Ascending aorta (tissue), 2 donors: ENCODE data around the gene PI3. TPM values are rescaled to one million over a fixed set of nuclear protein-coding genes. Genes with fewer than 3 reads are reported as not detected.

Experiments
- DNase-seq, 2 donors: peaks; one replicate each; pipeline ENCODE4 v3.0.0-alpha.2; 2019; ENCODE audit warnings: low spot score in 2 of 2
- H3K27ac ChIP-seq, 2 donors: fragments of 200-600 bp; sonication (generic); one replicate each; pipeline ENCODE4 v1.5.1; 2016 to 2017; ENCODE audit warnings: mild to moderate bottlenecking in 1 of 2
- H3K27me3 ChIP-seq: fragments of 200-600 bp; sonication (generic); one replicate; pipeline ENCODE4 v1.5.1; 2017
- H3K36me3 ChIP-seq, 2 donors: fragments of 200-600 bp; sonication (generic); one replicate each; pipeline ENCODE4 v1.5.1; 2016
- H3K4me1 ChIP-seq, 2 donors: fragments of 200-600 bp; sonication (generic); one replicate each; pipeline ENCODE4 v1.5.1; 2016 to 2017; ENCODE audit warnings: mild to moderate bottlenecking in 1 of 2
- H3K4me3 ChIP-seq, 2 donors: fragments of 200-600 bp; sonication (generic); one replicate each; pipeline ENCODE4 v1.5.1; 2016 to 2017; ENCODE audit warnings: mild to moderate bottlenecking in 1 of 2
- H3K9me3 ChIP-seq, 2 donors: fragments of 200-600 bp; sonication (generic); one replicate each; pipeline ENCODE4 v1.5.1; 2016
- intact Hi-C: fragments of 100-400 bp; cut with DNase I; formaldehyde crosslinking; loops from one replicate; pipeline ENCODE4 v1.15.1; 2023
- total RNA-seq: library from RNA; depleted of rRNA; stranded (reverse); fragments of >200 nt; gene quantifications from one replicate; pipeline ENCODE4 v1.1.0, GENCODE V29; 2016
- TF ChIP-seq, protein P1 (sequence below), 3 experiments: fragments of 200-600 bp in 2 of 3; fragments of 450-650 bp in 1 of 3; sonication (generic) in 2 of 3; IDR thresholded peaks; one replicate each; pipeline ENCODE4 v1.5.1; 2016 to 2019; ENCODE audit warnings: antibody characterized with exemption in 3 of 3, mild to moderate bottlenecking in 1 of 3, moderate library complexity in 1 of 3

Gene PI3
- total RNA-seq, 1 donor from 2014 or later: not detected

GRCh38 chr20:45211569-45212474, 37.1 kb downstream of the PI3 start:
- TF ChIP-seq, protein P1, sequence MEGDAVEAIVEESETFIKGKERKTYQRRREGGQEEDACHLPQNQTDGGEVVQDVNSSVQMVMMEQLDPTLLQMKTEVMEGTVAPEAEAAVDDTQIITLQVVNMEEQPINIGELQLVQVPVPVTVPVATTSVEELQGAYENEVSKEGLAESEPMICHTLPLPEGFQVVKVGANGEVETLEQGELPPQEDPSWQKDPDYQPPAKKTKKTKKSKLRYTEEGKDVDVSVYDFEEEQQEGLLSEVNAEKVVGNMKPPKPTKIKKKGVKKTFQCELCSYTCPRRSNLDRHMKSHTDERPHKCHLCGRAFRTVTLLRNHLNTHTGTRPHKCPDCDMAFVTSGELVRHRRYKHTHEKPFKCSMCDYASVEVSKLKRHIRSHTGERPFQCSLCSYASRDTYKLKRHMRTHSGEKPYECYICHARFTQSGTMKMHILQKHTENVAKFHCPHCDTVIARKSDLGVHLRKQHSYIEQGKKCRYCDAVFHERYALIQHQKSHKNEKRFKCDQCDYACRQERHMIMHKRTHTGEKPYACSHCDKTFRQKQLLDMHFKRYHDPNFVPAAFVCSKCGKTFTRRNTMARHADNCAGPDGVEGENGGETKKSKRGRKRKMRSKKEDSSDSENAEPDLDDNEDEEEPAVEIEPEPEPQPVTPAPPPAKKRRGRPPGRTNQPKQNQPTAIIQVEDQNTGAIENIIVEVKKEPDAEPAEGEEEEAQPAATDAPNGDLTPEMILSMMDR (IDR thresholded peaks at IDR 0.05): no peak
- Histone ChIP-seq H3K36me3 (no peaks in the 10 kb centered on the region), H3K4me1 (no peaks in the 10 kb centered on the region), H3K4me3 (no peak overlapping the region), H3K27ac (no peak overlapping the region), H3K9me3 (no peaks in the 10 kb centered on the region), H3K27me3 (no peaks in the 10 kb centered on the region)
- DNase-seq: no peak
- intact Hi-C loops: no loop called here

GRCh38 chr20:45212836-45213235, 38.1 kb downstream of the PI3 start:
- Histone ChIP-seq H3K9me3 (no peaks in the 10 kb centered on the region), H3K27me3 (no peaks in the 10 kb centered on the region), H3K4me1 (no peaks in the 10 kb centered on the region), H3K27ac (no peak overlapping the region), H3K4me3 (no peak overlapping the region), H3K36me3 (no peaks in the 10 kb centered on the region)
- intact Hi-C loops: no loop called here
- TF ChIP-seq, protein P1 (IDR thresholded peaks at IDR 0.05): no peak
- no peak for DNase-seq

DNA sequence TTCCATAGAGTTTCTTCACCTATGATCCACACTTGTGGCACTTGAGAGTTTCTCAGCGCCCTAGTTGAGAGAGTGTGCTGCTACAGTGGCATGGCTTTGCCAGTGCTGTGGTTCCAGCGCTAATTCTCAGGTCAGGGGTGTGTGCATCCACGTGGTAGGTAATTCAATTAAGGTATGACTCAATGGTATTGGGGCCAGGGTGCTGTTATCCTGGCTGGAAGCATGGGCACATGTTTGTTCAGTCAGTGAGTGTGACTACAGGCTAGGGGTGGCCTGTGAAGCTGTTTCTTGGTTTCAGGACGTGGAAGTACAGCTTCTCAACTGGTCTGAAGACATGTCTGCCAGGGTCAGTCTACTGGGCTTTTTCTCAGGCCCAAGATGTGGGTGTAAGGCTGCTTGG, 43.4 kb downstream of the PI3 start:
- no peaks in the 10 kb centered on the region for H3K36me3 ChIP-seq
- no peaks in the 10 kb centered on the region for H3K27me3 ChIP-seq
- H3K27ac ChIP-seq: no peak overlapping the region
- no peak for DNase-seq
- H3K4me3 ChIP-seq: no peak overlapping the region
- TF ChIP-seq, protein P1 (IDR thresholded peaks at IDR 0.05): no peak
- no peaks in the 10 kb centered on the region for H3K4me1 ChIP-seq
- no peaks in the 10 kb centered on the region for H3K9me3 ChIP-seq
- intact Hi-C loops: no loop called here

DNA sequence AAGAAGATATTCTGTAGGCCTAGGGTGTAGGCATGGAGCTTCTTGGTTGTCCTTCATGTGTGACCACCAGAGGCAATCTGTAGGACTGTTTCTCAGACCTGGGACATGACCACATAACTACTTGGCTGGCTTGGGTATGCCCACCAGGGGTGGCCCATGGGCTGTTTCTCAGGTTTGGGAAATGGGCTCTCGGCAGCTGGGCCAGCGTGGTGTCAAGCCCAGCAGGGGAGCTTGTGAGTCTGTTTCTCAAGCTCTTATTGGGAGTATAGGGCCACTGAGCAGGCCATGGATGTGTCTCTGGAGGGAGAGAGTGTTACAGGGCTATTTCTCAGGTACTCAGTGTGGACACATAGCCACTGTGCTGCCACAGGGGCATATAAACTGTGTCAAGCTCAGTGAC, 43.9 kb downstream of the PI3 start:
- no peak overlapping the region for H3K27ac ChIP-seq
- no peak for DNase-seq
- no peaks in the 10 kb centered on the region for H3K36me3 ChIP-seq
- intact Hi-C loops: no loop called here
- TF ChIP-seq, protein P1 (IDR thresholded peaks at IDR 0.05): no peak
- H3K4me1 ChIP-seq: no peaks in the 10 kb centered on the region
- no peaks in the 10 kb centered on the region for H3K27me3 ChIP-seq
- no peak overlapping the region for H3K4me3 ChIP-seq
- H3K9me3 ChIP-seq: no peaks in the 10 kb centered on the region

GRCh38 chr20:45221076-45221475, 46.4 kb downstream of the PI3 start, which contains the start of gene SEMG2:
SEMG2 (plus strand) TSS chr20:45221373; CDS start chr20:45221390, 17 bp downstream.
- TF ChIP-seq, protein P1 (IDR thresholded peaks at IDR 0.05): no peak
- Histone ChIP-seq H3K9me3 (no peaks in the 10 kb centered on the region), H3K27ac (no peak within 1 kb of the TSS), H3K4me3 (no peak within 1 kb of the TSS), H3K27me3 (no peaks in the 10 kb centered on the region), H3K4me1 (no peaks in the 10 kb centered on the region), H3K36me3 (no peaks in the 10 kb centered on the region)
- DNase-seq: no peak
- intact Hi-C loops: no loop called here
